Loucy (cell line): ENCODE data around the gene FNDC11.
"Not testable (repeated sequence)": the region's sequence is repeated elsewhere in the genome, so short reads cannot be mapped to it uniquely, and the experiment has no call there.

Experiments used
- H2AFZ ChIP-seq: fragments of 200-600 bp; sonication (generic); 2 replicates; pipeline ENCODE4 v1.6.0; 2016; ENCODE audit warnings: antibody characterized with exemption, mild to moderate bottlenecking, low read length, moderate library complexity
- H3F3A ChIP-seq: fragments of 200-600 bp; 2 replicates; pipeline ENCODE4 v1.6.0; 2016; ENCODE audit warnings: antibody characterized with exemption, low read depth, mild to moderate bottlenecking
- H3K27me3 ChIP-seq: fragments of 200-600 bp; sonication (generic); 2 replicates; pipeline ENCODE4 v1.6.1; 2014; ENCODE audit warnings: low read length, mild to moderate bottlenecking; ENCODE audit not compliant: insufficient read depth, poor library complexity, severe bottlenecking
- H3K36me3 ChIP-seq: fragments of 200-600 bp; sonication (generic); 2 replicates; pipeline ENCODE4 v1.6.1; 2016; ENCODE audit warnings: low read length; ENCODE audit not compliant: insufficient read depth
- H3K4me1 ChIP-seq: fragments of 200-600 bp; sonication (generic); 2 replicates; pipeline ENCODE4 v1.5.1; 2014; ENCODE audit warnings: low read length, mild to moderate bottlenecking; ENCODE audit not compliant: insufficient read depth, poor library complexity, severe bottlenecking
- H3K4me2 ChIP-seq: fragments of 200-600 bp; sonication (generic); 2 replicates; pipeline ENCODE4 v1.6.0; 2014; ENCODE audit warnings: antibody characterized with exemption, low read length, low read depth, mild to moderate bottlenecking; ENCODE audit not compliant: poor library complexity, severe bottlenecking
- H3K4me3 ChIP-seq: fragments of 200-600 bp; sonication (generic); 2 replicates; pipeline ENCODE4 v1.5.1; 2014; ENCODE audit warnings: low read length, mild to moderate bottlenecking, mixed read lengths; ENCODE audit not compliant: poor library complexity, severe bottlenecking
- H3K79me2 ChIP-seq: fragments of 200-600 bp; sonication (generic); 2 replicates; pipeline ENCODE4 v1.6.1; 2014; ENCODE audit warnings: low read length; ENCODE audit not compliant: insufficient read depth
- H3K9ac ChIP-seq: fragments of 200-600 bp; sonication (generic); 2 replicates; pipeline ENCODE4 v1.6.0; 2014; ENCODE audit warnings: mild to moderate bottlenecking, low read depth, low read length, moderate library complexity; ENCODE audit not compliant: poor library complexity, severe bottlenecking
- H3K9me2 ChIP-seq: fragments of 200-600 bp; sonication (generic); replicated peaks from 2 replicates; pipeline ENCODE4 v1.6.1; 2016; ENCODE audit warnings: low read depth, low read length, mixed read lengths
- H3K9me3 ChIP-seq: fragments of 200-600 bp; sonication (generic); 2 replicates; pipeline ENCODE4 v1.6.1; 2014; ENCODE audit warnings: mild to moderate bottlenecking, antibody characterized with exemption, low read length, low read depth; ENCODE audit not compliant: insufficient read depth
- H4K20me1 ChIP-seq: fragments of 200-600 bp; sonication (generic); 2 replicates; pipeline ENCODE4 v1.6.0; 2014; ENCODE audit warnings: antibody characterized with exemption, low read length, mild to moderate bottlenecking; ENCODE audit not compliant: insufficient read depth, poor library complexity, severe bottlenecking
- CTCF ChIP-seq: fragments of 200-600 bp; sonication (generic); conservative IDR thresholded peaks from 2 replicates; pipeline ENCODE4 v1.5.1; 2014; ENCODE audit warnings: mild to moderate bottlenecking, antibody characterized with exemption, low read length
- EZH2phosphoT487 ChIP-seq: fragments of 200-600 bp; IDR thresholded peaks from 2 replicates; pipeline ENCODE4 v1.6.1; 2018; ENCODE audit warnings: antibody characterized with exemption, mild to moderate bottlenecking, moderate library complexity, borderline replicate concordance

Gene FNDC11

DNA sequence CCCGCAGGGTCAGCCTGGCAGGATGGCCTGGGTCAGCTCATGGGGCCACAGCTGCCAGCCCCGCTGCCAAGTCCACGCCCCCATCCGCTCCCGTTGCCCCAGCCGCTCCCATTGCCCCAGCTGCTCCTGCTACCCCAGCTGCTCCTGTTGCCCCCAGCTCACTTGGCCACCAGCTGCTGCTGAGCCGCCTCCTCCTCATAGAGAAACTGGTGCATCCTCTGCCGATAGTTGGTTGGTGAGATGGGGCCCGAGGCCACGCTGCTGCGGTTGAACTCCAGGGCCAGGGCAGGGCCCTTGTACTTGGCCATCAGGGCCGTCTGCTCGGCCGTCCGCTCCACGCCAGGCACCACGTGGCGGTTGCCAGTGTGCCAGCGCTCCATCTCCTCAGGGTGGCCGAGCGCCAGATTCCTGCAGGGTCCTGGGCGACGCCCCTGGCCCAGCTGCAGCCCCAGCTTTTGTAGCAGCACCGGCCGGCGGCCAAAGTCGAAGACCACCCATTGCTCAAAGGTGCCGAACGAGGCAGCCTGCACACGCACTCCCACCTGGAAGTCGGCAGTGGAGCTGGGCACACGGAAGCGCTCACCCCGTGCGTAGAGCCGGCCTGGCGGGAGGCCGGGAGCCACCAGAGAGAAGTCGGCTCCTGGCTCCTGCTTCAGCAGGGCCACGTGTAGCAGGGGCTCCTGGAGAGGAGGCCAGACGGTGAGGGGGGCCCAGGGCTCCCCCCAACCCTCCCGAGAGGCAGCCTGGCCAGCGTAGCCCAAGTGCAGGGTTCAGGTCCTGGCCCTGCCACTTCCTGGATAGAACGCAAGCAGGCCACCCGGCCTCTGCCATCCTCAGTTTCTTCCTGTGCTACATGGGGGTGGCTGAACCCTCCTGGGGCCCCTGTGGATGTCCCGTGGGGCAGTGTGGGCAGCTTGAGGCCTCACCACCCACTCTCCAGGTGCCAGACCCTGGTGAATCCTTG lies 15.3 kb downstream of the FNDC11 start:
- Histone ChIP-seq H3K9me3 (no peaks in the 10 kb centered on the region), H3K36me3 (no peaks in the 10 kb centered on the region), H4K20me1 (peaks cover 13% of the 10 kb centered on the region), H3K27me3 (peaks cover 4% of the 10 kb centered on the region), H2AFZ (no peak overlapping the region), H3K79me2 (no peaks in the 10 kb centered on the region), H3K4me1 (peaks cover 32% of the 10 kb centered on the region), H3F3A (no peaks in the 10 kb centered on the region), H3K9me2 (no peaks in the 10 kb centered on the region), H3K4me2 (peak overlapping the region; percentile 71), H3K4me3 (peak overlapping the region; percentile 57), H3K9ac (no peak overlapping the region)
- TF ChIP-seq EZH2phosphoT487 (no peak), CTCF (no peak)

GRCh38 chr20:63570281-63571086 lies 16.5 kb downstream of the FNDC11 start:
- H3K79me2 ChIP-seq, result no peaks in the 10 kb centered on the region
- no peak overlapping the region for H2AFZ ChIP-seq
- H3K9me3 ChIP-seq, result no peaks in the 10 kb centered on the region
- H3K9me2 ChIP-seq, result no peaks in the 10 kb centered on the region
- TF ChIP-seq EZH2phosphoT487 (no peak), CTCF (no peak)
- H3K4me3 ChIP-seq, result no peak overlapping the region
- no peak overlapping the region for H3K9ac ChIP-seq
- H4K20me1 ChIP-seq, result peaks cover 13% of the 10 kb centered on the region
- H3K4me2 ChIP-seq, result no peak overlapping the region
- H3K27me3 ChIP-seq, result peaks cover 4% of the 10 kb centered on the region
- peaks cover 38% of the 10 kb centered on the region for H3K4me1 ChIP-seq
- H3F3A ChIP-seq, result no peaks in the 10 kb centered on the region
- H3K36me3 ChIP-seq, result no peaks in the 10 kb centered on the region

- not testable (repeated sequence) for H3K4me2 ChIP-seq
Observed at GRCh38 chr20:63571087-63571478, 17.1 kb downstream of the FNDC11 start.

More at GRCh38 chr20:63571087-63571478, 17.1 kb downstream of the FNDC11 start:
- H3F3A ChIP-seq, H3K27me3 ChIP-seq, H3K4me3 ChIP-seq, H3K9ac ChIP-seq, H3K9me3 ChIP-seq, H3K9me2 ChIP-seq, H3K36me3 ChIP-seq, H2AFZ ChIP-seq, H3K79me2 ChIP-seq: not testable (repeated sequence)
- peaks cover 38% of the 10 kb centered on the region for H3K4me1 ChIP-seq
- peaks cover 13% of the 10 kb centered on the region for H4K20me1 ChIP-seq
